Glutamatergic neuron (in vitro differentiated cells): ENCODE measurements around the gene H6PD. TPM values are rescaled to one million over a fixed set of nuclear protein-coding genes. Genes with fewer than 3 reads are reported as not detected.

ENCODE experiments used
- DNase-seq: peaks from one replicate; pipeline ENCODE4 v3.0.0; 2022
- H3K27ac Mint-ChIP-seq: one replicate; pipeline ENCODE4 v1.8.0; 2020; ENCODE audit warnings: mild to moderate bottlenecking, mixed read lengths, inconsistent platforms; ENCODE audit not compliant: unreplicated experiment
- H3K27me3 Mint-ChIP-seq: one replicate; pipeline ENCODE4 v1.8.0; 2020; ENCODE audit warnings: mild to moderate bottlenecking, moderate library complexity, mixed read lengths, inconsistent platforms; ENCODE audit not compliant: unreplicated experiment
- H3K36me3 Mint-ChIP-seq: one replicate; pipeline ENCODE4 v1.8.0; 2020; ENCODE audit warnings: mild to moderate bottlenecking, mixed read lengths, inconsistent platforms; ENCODE audit not compliant: unreplicated experiment
- H3K4me1 Mint-ChIP-seq: one replicate; pipeline ENCODE4 v1.8.0; 2020; ENCODE audit warnings: mild to moderate bottlenecking, low read depth, mixed read lengths, inconsistent platforms; ENCODE audit not compliant: unreplicated experiment
- H3K4me3 Mint-ChIP-seq: one replicate; pipeline ENCODE4 v1.8.0; 2020; ENCODE audit warnings: mild to moderate bottlenecking, mixed read lengths, inconsistent platforms; ENCODE audit not compliant: unreplicated experiment
- H3K9me3 Mint-ChIP-seq: one replicate; pipeline ENCODE4 v1.8.0; 2020; ENCODE audit warnings: mild to moderate bottlenecking, moderate library complexity, mixed read lengths, inconsistent platforms; ENCODE audit not compliant: unreplicated experiment
- total RNA-seq: library from RNA; stranded (reverse); fragmentation: NEBNext Ultra II Directional; extraction: Animal tissue kit (Norgen Biotek cat#: 25700); gene quantifications from one replicate; pipeline ENCODE4 v1.2.1, GENCODE V29; 2021; ENCODE audit not compliant: unreplicated experiment
- TF ChIP-seq, protein P1 (sequence below): fragments of 200-600 bp; sonication (generic); IDR thresholded peaks from one replicate; pipeline ENCODE4 v1.5.0; 2021; ENCODE audit not compliant: partially characterized antibody, unreplicated experiment

H6PD gene
- total RNA-seq, 1 donor from 2014 or later: 5.0 TPM

DNA sequence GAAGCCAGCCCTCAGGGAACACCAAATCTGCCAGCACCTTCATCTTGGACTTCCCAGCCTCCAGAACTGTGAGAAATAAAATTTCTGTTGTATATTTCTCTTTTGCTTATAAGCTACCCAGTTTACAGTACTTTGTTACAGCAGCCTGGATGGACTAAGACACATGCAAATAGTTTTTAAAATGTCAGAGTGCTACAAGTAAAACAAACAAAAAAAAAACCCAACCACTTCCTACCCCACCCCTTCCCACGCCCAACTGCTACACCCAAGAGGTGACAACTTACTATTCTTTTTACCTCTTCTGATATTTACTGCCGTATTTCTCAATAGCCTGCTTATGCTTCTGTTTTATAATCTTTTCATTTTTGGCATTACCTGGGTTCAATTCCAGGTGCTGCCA is 49.5 kb downstream of the H6PD start:
- Mint-ChIP-seq H3K4me3 (no peak overlapping the region), H3K9me3 (peaks cover 9% of the 10 kb centered on the region), H3K27me3 (peaks cover 8% of the 10 kb centered on the region), H3K4me1 (peaks cover 3% of the 10 kb centered on the region), H3K36me3 (peaks cover 29% of the 10 kb centered on the region), H3K27ac (no peak overlapping the region)
- TF ChIP-seq, protein P1, sequence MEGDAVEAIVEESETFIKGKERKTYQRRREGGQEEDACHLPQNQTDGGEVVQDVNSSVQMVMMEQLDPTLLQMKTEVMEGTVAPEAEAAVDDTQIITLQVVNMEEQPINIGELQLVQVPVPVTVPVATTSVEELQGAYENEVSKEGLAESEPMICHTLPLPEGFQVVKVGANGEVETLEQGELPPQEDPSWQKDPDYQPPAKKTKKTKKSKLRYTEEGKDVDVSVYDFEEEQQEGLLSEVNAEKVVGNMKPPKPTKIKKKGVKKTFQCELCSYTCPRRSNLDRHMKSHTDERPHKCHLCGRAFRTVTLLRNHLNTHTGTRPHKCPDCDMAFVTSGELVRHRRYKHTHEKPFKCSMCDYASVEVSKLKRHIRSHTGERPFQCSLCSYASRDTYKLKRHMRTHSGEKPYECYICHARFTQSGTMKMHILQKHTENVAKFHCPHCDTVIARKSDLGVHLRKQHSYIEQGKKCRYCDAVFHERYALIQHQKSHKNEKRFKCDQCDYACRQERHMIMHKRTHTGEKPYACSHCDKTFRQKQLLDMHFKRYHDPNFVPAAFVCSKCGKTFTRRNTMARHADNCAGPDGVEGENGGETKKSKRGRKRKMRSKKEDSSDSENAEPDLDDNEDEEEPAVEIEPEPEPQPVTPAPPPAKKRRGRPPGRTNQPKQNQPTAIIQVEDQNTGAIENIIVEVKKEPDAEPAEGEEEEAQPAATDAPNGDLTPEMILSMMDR: no peak
- DNase-seq: no peak

DNA sequence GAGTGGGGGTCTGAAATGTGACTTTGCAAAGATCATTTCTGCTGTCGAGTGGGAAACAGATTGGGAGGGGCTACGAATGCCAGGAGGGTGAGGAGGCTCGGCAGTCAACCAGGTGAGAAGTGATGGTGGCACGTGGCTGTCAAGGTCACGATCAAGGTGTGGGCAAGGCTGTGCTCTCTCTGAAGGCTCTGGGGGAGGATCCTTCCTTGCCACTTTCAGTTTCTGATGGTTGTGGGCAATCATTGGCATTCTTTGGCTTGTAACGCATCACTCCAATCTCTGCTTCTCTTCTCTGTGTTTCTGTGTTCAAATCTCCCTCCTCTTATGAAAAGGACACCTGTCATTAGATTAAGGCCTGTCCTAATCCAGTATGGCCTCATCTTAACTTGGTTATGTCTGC is 52.0 kb downstream of the H6PD start:
- peaks cover 30% of the 10 kb centered on the region for H3K36me3 Mint-ChIP-seq
- peaks cover 6% of the 10 kb centered on the region for H3K9me3 Mint-ChIP-seq
- H3K4me3 Mint-ChIP-seq: no peak overlapping the region
- H3K27me3 Mint-ChIP-seq: peaks cover 4% of the 10 kb centered on the region
- no peak overlapping the region for H3K27ac Mint-ChIP-seq
- no peak for DNase-seq
- TF ChIP-seq, protein P1: no peak
- H3K4me1 Mint-ChIP-seq: peaks cover 6% of the 10 kb centered on the region

- H3K27me3 Mint-ChIP-seq: peaks cover 2% of the 10 kb centered on the region
- TF ChIP-seq, protein P1: peak; percentile 98
- H3K4me3 Mint-ChIP-seq: no peak overlapping the region
- peaks cover 9% of the 10 kb centered on the region for H3K9me3 Mint-ChIP-seq
- H3K36me3 Mint-ChIP-seq: peaks cover 30% of the 10 kb centered on the region
- DNase-seq: peak; percentile 75
- H3K4me1 Mint-ChIP-seq: peaks cover 9% of the 10 kb centered on the region
- no peak overlapping the region for H3K27ac Mint-ChIP-seq
Observed at GRCh38 chr1:9289090-9289534, 54.5 kb downstream of the H6PD start.

- H3K4me3 Mint-ChIP-seq: no peak overlapping the region
- H3K27ac Mint-ChIP-seq: no peak overlapping the region
- TF ChIP-seq, protein P1: no peak
- H3K4me1 Mint-ChIP-seq: peaks cover 14% of the 10 kb centered on the region
- DNase-seq: no peak
- peaks cover 6% of the 10 kb centered on the region for H3K9me3 Mint-ChIP-seq
- H3K36me3 Mint-ChIP-seq: peaks cover 27% of the 10 kb centered on the region
- H3K27me3 Mint-ChIP-seq: peaks cover 3% of the 10 kb centered on the region
Observed at GRCh38 chr1:9289711-9290485, 55.3 kb downstream of the H6PD start.

- Mint-ChIP-seq H3K9me3 (peaks cover 6% of the 10 kb centered on the region), H3K36me3 (peaks cover 12% of the 10 kb centered on the region), H3K4me3 (peak overlapping the region; percentile 78), H3K27ac (peak overlapping the region; percentile 59), H3K27me3 (peaks cover 10% of the 10 kb centered on the region), H3K4me1 (peaks cover 32% of the 10 kb centered on the region)
- TF ChIP-seq, protein P1: no peak
- no peak for DNase-seq
Observed at GRCh38 chr1:9291914-9292360, 57.4 kb downstream of the H6PD start.
